ENCODE data around the gene SLC25A44.
A peak's percentile ranks its signal among the peaks of the same experiment; 100 is the strongest.
"Not testable (repeated sequence)": the region's sequence is repeated elsewhere in the genome, so short reads cannot be mapped to it uniquely, and the experiment has no call there.

The SLC25A44 gene

DNA sequence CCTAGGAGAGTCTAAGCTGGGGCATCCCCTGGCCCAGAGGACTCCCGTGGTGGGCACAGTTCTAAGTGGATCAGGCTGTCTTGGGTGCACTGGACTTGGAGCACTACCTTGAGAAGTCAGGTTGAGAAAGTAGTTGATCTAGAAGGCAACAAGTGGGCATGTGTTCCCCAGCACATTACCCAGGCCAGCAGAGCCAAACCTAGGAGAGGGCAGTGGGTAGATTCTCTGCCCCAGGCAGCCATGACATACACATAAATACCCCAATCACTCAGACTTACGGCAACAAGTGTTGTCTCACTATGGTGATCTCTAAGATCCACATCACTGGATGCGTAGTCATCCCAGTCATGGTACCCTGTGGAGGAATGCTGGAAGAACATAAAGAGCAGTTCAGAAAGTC, 17.3 kb downstream of the SLC25A44 start:
- DNase-seq (ENCODE audit: low read depth), result no peak

DNA sequence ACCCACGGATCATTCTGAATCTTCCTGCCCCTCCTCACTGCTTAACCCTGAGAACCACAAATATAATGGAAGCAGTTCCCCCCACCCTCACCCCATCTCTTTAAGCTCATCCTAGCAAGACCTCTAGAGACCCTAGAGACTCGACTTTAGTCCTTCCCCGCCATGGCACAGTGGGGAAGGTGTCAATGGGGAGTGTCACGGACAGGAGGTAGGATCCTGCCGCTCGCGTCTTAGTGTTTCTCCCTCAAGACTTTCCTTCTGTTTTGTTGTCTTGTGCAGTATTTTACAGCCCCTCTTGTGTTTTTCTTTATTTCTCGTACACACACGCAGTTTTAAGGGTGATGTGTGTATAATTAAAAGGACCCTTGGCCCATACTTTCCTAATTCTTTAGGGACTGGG, 18.2 kb downstream of the SLC25A44 start:
- no peak for DNase-seq (ENCODE audit: low read depth)

- peak; percentile 79 for DNase-seq (ENCODE audit: low read depth)
These were observed 19.1 kb downstream of the SLC25A44 start, which contains the start of gene PMF1 for GRCh38 chr1:156212833-156213643. PMF1 (plus strand) TSS chr1:156213007; CDS start chr1:156213016, 9 bp downstream.

DNA sequence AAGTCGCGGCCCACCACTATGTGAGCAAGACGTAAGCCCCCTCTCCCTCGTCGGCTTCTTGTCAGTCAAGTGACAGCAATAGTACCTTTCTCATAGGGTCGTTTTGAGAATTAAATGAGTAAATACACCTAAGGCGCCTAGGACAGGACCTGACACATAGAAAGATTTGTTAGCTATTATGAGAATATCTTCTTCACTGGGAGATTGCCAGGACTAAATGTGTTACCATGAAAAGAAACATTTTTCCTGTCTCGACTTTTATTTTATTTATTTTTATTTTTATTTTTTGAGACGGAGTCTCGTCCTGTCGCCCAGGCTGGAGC, 19.7 kb downstream of the SLC25A44 start:
- DNase-seq (ENCODE audit: low read depth), result no peak

DNA sequence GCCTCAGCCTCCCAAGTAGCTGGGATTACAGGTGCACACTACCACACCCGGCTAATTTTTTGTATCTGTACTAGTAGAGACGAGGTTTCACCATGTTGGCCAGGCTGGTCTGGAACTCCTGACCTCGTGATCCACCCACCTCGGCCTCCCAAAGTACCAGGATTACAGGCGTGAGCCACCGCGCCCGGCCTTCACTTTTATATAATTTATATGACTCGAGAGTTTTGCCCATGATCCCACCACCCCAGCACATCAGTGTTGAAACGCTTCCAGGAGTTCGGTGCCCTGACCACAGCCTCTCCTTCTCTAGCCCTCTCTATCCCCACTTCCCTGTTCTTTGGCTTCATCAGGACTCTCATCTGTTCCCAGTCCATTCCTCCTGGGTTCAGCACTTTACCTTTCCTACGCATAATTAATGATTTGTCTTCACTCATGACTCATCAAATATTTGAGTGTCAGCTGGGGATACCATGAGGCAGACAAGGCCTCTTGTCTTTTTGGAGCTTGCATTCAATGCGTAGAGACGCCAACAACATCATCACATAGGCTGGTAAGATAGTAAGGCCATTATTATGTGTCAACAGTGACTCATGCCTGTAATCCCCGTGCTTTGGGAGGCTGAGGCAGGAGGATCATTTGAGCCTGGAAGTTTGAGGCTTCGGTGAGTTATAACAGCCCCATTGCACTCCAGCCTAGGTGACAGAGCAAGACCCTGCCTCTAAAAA, 20.3 kb downstream of the SLC25A44 start:
- DNase-seq (ENCODE audit: low read depth), result no peak

DNA sequence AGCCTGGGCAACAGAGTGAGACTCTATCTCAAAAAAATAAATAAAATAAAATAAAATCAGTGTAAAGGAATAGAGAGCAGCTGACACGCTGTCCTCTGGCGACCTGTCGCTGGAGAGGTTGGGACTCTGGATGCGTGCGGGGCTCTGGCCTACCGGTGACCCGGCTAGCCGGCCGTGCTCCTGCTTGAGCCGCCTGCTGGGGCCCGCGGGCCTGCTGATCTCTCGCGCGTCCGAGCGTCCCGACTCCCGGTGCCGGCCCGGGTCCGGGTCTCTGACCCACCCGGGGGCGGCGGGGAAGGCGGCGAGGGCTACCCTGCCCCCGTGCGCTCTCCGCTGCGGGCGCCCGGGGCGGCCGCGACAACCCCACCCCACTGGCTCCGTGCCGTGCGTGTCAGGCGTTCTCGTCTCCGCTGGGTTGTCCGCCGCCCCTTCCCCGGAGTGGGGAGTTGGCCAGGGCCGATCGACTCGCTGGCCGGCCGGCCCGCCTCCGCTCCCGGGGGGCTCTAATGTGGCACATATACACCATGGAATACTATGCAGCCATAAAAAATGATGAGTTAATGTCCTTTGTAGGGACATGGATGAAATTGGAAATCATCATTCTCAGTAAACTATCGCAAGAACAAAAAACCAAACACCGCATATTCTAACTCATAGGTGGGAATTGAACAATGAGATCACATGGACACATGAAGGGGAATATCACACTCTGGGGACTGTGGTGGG, 22.6 kb downstream of the SLC25A44 start:
- DNase-seq (ENCODE audit: low read depth), result not testable (repeated sequence)

DNA sequence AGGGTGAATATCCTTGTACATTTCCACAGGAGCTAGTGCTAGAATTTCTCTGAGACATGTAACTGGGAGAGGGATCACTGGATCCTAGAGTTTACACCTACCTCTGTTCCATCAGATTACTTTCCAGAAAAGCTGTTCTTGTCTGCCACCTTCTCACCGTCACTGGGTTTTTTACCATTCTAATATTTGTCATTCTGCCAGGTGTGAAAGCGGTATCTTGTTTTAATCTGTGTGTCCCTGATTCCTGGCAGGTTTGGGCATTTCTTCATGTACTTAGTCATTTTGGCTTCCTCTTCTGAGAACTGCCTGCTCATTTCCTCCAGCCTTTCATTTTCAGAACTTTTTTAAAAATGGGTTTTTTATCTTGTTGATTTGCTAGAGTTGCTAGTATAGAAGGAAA, 24.0 kb downstream of the SLC25A44 start:
- DNase-seq (ENCODE audit: low read depth), result no peak

GRCh38 chr1:156220226-156220625, 26.3 kb downstream of the SLC25A44 start:
- DNase-seq (ENCODE audit: low read depth), result no peak

- no peak for DNase-seq (ENCODE audit: low read depth)
These were observed 28.2 kb downstream of the SLC25A44 start for GRCh38 chr1:156221986-156222692.

DNA sequence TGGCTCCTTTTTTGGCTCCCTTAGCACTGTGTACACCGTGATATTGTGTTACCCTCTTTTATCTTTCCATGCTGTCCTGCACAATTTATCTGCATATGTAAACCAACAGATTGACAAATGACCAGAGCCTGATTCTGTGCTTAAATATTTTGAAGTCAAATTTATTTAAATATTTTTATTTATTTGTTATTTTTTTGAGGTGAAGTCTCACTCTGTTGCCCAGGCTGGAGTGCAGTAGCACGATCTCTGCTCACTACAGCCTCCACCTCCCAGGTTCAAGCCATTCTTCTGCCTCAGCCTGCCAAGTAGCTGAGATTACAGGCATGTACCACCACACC, 31.7 kb downstream of the SLC25A44 start:
- DNase-seq (ENCODE audit: low read depth), result no peak

DNA sequence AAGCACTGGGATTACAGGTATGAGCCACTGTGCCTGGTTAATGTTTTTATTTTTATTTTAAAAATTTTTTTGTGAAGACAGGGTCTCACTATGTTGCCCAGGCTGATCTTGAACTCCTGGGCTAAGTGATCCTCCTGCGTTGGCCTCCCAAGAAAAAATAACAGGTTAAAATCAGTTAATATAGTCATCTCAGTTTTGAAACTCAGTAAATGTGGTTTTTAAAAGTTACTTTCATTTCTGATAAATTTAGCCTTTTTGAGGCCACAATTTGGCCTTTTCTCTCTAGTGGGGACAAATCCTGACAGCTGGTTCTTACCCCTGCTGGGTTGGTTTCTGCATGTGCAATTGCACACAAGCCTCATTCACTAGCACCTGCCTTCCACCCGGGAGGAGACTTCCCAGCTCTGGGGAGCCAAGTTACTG, 32.2 kb downstream of the SLC25A44 start:
- DNase-seq (ENCODE audit: low read depth), result no peak

- no peak for DNase-seq (ENCODE audit: low read depth)
These were observed 32.9 kb downstream of the SLC25A44 start for GRCh38 chr1:156226782-156227181.

GRCh38 chr1:156228501-156228900, 34.6 kb downstream of the SLC25A44 start:
- no peak for DNase-seq (ENCODE audit: low read depth)

GRCh38 chr1:156229809-156230472, 36.0 kb downstream of the SLC25A44 start:
- DNase-seq (ENCODE audit: low read depth), result no peak

GRCh38 chr1:156230473-156230837, 36.6 kb downstream of the SLC25A44 start:
- DNase-seq (ENCODE audit: low read depth), result no peak

GRCh38 chr1:156232201-156232894, 38.4 kb downstream of the SLC25A44 start:
- no peak for DNase-seq (ENCODE audit: low read depth)

GRCh38 chr1:156233426-156234127, 39.7 kb downstream of the SLC25A44 start:
- peak; percentile 59 for DNase-seq (ENCODE audit: low read depth)

DNA sequence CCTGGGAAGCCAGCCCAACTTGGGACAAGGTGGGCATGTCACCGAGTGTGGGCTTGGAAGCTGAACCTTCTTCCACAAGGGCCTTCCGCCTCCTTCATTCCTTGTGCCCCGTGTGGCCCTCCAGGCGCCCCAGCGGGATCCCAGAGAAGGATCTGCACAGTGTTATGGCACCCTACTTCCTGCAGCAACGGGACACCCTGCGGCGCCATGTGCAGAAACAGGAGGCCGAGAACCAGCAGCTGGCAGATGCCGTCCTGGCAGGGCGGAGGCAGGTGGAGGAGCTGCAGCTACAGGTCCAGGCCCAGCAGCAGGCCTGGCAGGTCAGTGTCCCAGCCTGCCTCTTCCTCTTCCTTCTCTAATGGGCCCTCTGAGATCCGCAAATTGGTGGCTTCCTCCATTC, 42.3 kb downstream of the SLC25A44 start:
- no peak for DNase-seq (ENCODE audit: low read depth)

DNA sequence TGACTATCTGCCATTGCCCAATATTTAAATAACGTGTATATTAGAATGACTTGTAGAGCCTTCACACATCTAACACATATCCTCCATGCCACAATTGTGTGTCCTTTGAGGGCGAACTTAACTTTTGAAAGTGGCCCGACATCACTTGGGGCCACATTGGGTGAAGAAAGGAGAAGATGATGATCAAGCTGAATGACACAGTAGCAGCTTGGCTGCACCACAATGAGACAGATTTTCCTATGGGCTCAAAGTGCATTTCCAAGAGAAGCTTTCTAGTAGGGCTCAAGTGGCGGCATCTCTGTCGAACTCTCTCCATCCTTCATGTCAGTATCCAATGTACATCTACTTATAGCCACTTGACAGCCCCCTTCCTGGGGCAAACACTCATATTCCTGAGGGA, 44.3 kb downstream of the SLC25A44 start:
- DNase-seq (ENCODE audit: low read depth), result no peak

DNA sequence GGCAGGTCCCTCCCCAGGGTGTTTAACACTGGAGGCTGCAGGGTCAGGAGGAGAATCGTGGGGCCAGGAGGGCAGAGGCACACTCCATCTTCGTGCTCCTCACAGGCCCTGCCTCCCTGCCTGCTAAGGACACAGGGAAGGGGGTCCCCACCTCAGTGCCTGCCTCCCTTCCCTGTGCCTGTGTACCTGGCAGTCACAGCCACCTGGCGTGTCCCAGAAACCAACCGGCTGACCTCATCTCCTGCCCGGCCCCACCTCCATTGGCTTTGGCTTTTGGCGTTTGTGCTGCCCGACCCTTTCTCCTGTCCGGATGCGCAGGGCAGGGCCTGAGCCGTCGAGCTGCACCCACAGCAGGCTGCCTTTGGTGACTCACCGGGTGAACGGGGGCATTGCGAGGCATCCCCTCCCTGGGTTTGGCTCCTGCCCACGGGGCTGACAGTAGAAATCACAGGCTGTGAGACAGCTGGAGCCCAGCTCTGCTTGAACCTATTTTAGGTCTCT, 47.5 kb downstream of the SLC25A44 start:
- no peak for DNase-seq (ENCODE audit: low read depth)
